HG02798 (cell line): ENCODE results near the gene RSKR.
A peak's percentile ranks its signal among the peaks of the same experiment; 100 is the strongest.
"Not testable (repeated sequence)": the region's sequence is repeated elsewhere in the genome, so short reads cannot be mapped to it uniquely, and the experiment has no call there.

Source experiments
- ATAC-seq: cut with Tn5 transposase; IDR thresholded peaks from one replicate; pipeline ENCODE4 v1.9.1; 2021; ENCODE audit warnings: mild to moderate bottlenecking; ENCODE audit not compliant: unreplicated experiment, poor library complexity

The RSKR gene

DNA sequence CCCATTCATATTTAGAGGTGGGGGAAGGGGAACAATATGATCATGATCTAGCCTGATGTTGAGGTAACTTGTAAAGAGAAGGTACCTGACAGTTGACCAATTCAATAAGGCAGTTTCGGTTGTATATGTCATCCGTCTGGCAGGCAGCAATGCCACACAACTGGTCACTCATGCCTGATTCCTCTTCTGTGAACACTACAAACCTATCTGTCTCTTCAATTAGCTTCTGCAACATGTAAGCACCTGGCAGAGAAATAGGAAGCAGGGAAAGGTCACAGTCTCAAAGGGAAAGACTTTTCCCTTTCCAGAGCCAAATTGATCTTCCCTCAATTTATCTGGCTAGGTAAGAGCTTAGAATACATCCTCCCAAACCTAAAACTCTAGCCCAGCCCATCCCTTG is 10.2 kb upstream of the RSKR start:
- ATAC-seq, result no peak

DNA sequence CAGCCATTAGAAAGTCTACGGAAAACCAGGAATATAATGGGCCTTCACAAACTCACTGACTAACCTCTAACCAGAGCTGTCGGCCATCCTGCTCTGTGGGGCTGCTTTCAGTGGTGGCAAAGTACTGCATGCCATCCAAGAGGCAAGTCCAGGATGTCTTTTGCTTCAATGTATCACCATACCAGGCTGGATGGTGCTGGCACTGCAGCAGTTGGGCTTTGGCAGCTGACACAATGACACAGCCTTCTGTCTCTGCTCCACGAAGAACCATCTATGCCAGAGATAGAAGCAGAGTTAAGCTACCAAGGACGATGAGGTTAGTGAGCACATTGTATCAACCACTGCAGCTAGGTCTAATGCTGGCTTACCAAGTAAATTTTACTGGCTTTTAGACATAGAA is 9.7 kb upstream of the RSKR start:
- ATAC-seq, result no peak

DNA sequence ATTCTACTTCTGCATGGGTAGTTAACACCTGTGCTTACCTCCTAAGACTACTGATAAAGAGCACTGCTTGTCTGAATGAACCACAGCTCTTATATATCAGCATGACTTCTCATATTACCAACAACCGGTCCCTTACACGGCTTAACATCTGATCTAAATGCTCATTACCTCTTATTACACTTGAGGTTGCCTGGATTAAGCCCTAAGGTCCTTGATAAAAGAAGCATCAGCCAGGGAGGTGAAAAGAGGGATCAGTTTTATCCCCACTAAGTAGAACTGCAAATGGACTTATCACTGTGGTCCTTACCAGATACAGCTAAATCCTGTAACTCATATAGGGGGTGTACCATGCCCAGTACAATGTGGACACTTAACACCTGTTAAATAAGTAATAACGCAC is 8.2 kb upstream of the RSKR start:
- no peak for ATAC-seq

DNA sequence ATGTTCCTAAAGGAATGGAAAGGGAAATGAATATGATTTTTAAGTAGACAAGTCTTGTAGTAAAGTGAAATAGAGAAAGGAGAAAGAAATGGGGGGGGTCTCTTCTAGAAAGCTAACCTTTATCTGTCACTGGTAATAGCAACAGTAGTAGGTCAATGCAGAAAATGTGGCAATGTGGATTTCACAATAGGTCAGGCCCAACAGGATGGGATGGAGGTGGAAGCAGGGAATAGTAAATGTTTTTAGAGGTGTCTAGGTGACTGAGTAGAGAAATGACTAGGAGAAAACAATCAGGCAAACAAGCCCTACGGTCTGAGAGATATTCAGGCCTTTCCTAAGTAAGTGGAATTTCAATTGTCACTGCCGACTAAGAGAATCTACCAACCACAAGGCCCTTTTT is 6.0 kb upstream of the RSKR start:
- ATAC-seq, result no peak

DNA sequence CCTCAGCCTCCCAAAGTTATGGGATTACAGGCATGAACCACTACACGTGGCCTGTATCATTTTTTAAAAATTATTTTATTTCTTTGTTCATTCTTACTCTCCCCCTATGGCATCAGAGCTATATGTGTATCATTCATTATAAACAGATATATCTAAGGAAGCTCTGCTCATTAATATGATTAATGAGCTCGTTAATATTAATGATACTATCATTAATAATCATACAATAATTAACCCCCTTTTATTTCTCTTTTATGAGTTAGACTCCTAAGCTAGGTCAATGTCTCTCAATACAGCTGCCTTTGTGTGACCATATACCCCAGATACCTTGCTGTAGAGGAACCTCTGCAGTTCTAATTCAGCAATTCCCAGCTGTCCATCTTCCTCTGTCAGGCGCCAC is 4.5 kb upstream of the RSKR start:
- no peak for ATAC-seq

DNA sequence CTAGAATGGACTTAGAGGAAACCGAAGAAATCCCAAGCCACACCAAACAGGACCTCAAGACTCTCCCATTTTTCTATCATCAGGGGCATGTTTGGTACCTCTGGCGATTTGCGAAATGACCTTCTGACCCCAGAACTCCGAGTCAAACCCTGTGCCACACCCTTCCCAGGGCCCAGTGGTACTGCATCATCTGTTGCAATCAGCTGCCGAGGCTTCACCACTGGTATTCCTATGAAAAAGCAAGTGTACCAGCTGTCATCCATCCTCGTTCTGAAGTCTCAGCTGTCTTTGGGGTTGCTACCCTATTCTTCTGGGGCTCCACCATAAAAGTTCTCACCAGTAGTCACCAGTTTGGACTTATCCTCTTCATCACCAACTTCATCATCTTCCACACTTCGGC is 2.3 kb upstream of the RSKR start:
- no peak for ATAC-seq

DNA sequence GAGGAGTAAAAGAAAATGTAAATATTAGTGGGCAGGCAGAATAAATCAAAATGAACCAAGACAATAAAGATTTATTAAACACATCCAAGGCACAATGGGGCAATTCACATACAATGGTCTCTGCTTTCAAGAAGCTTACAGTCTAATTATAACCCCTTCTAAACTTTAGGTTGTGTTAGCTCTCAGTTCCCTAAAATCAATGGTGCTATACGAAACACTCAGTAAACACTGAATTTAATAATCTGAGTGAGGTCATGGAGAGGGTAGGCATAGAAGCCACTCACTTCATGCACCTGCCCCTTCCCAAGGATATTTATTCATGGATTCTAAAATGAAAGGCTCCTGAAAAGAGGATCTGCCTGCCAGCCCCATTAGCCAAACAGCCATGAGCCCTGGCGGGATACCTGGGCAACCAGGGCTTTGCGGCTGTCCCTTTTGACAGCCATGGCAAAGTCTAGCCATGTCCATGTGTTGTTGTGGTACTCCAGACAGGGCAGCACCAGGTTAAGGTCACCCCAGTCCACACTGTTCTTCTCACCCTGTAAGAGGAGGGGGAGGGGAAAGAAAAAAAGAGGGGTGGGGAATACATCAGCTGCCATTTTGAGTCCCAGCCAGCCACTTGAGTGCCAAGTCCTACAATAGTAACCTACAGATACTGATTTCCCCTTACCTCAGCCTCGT is 1.4 kb upstream of the RSKR start:
- ATAC-seq, result no peak

DNA sequence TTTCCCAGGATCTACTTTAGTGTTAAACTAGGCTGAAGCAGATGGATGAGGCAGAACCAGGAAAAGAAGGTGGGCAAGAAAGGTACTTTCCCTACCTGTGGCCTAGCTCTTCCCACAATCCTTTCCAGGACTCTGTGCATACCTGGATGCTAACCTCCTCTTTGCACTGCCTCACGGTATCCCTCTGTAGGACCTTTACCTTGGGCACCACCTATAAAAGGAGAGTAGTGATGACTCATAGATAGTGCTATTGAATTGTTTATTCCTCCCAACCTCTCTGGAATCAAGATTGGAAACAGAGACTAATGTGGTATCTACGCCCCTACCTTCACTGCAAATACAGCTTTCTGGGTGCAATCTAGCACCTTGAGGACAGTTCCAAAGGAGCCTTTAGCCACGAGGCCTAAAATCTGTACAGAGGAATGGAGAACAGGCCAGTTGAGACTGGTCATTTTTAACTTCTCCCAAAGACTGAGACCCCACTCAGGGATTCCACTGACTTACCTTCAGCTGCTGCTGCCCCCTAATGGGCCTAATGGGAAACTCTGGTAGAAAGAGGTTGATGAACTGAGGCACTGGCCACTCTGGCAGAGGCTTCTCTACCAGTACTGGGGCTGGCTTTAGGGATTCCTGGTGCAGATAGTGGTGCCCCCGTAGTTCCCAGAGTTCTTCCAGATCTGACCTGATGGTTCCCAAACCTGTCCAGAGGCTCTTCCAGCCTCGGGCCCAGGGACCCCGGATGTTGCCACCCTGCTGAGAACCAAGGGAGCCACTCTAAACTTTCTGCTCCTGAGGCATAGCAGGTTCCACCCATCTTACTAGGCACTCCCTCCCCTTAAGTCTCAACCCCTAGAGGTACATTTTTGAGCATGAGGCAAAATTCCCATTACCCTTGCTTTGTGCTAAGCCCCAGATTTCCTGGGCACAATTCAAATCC is 781 bp downstream of the RSKR start:
- ATAC-seq, result no peak

DNA sequence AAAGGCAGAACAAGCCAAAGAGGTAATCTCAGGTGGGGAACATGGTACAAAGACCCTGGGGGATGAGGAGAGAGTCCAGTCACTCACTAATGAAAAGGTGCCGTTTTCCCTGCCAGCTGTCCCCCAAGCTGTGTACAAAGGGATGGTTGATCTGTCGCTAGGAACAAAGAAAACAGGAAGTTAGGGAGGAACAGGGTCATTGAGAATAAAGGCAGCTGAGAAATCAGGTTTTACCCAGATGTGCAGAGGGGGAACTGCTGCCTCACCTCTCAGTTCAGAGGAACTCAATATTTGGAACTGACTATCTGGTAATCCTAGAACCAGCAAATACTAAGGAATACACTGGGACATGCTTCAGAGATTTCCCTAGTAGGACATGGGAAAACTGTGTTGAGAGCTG is 1.5 kb downstream of the RSKR start:
- no peak for ATAC-seq

DNA sequence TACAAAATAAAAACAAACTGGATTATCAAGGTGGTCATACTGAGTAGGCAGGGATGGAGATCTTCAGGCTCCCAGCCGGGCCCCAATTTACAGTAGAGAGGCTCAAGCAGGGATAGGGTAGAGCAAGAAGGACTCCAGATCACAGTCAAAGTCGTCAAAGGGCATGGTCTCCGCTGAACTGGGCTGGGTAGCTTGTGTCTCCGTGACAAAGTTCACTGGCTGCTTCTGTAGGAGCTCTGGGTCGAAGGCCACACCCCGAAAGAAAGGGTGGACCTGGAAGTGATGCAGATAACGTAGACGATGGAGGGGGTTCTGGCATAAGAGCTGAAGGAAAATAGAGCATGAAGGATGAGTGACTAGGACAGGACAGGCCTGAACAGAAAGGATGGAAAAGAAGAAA is 3.6 kb downstream of the RSKR start:
- ATAC-seq, result no peak

DNA sequence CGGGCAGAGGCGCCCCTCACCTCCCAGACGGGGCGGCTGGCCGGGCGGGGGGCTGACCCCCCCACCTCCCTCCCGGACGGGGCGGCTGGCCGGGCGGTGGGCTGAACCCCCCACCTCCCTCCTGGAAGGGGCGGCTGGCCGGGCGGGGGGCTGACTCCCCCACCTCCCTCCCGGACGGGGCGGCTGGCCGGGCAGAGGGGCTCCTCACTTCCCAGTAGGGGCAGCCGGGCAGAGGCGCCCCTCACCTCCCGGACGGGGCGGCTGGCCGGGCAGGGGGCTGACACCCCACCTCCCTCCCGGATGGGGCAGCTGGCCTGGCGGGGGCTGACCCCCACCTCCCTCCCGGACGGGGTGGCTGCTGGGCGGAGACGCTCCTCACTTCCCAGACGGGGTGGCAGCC is 10.0 kb downstream of the RSKR start:
- ATAC-seq, result not testable (repeated sequence)

DNA sequence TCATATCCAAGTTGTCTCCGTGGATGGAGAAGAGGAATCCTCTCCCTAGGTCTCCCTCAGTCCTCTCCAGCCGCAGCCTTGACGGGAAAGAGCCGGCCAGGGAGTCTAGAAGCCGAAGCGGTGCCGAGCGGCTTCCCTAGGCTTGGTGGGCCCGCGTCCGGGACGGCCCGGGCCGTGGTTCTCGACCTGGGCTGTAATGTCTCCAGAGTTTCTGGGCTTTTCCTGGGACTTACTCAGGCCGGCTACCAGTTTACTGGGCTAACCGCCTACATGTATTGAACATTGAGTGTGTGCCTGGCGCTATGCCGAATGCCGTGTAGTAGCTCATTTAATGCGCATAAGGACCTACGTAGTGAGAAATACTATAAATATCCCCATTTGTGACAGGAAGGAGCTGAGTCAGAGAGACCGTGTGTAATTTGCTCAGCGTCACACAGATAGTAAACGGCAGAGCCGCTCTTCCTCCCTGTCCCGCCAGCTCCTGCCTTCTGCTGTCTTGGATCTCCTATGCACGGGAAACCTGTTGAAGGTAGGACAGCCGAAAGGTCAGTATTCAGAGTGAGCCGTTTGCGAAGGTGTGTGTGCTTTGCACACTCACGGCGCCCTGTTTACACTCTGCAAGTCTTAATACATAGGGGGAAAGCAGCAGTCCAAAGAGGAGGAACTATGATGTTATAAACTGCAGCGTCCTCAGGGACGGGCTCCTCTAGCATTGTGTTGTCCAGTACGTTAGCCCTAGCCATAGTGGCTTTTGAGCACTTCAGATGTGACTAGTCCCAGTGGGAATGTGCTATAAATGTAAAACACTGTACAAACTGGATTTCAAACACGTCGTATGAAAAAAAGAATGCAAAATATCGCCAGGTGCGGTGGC is 14.4 kb downstream of the RSKR start:
- ATAC-seq, result peak; percentile 42

DNA sequence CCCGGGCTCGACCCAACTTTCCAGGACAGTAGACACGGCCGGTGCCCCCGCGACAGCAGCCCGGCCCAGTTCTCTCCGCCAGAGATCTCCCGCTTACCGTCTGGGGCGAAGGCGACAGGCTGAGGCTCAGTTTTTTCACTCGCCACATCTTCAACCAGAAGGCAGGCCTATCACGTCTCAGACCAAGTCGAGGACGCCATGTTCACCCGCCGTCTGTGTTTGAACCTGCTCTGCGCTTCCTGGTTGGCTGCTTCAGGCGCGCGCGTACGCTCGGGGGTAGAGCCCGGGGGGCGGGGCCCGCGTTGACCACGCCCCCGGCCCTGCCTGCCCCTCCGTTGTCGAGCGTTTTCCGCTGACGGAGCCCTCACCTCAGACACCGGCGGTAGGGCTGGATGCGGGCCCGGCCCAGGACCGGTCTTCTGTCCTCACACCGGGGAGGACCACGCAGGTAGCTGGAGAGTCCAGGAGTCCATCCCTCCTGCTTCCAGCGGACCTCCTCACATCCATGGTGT is 15.1 kb downstream of the RSKR start, which contains the start of gene SPAG5:
TSS of gene SPAG5 (minus strand) at position 227 of the 512 bp plus-strand sequence. CDS start at position 148, 79 bp downstream.
- peak; percentile 85 for ATAC-seq

DNA sequence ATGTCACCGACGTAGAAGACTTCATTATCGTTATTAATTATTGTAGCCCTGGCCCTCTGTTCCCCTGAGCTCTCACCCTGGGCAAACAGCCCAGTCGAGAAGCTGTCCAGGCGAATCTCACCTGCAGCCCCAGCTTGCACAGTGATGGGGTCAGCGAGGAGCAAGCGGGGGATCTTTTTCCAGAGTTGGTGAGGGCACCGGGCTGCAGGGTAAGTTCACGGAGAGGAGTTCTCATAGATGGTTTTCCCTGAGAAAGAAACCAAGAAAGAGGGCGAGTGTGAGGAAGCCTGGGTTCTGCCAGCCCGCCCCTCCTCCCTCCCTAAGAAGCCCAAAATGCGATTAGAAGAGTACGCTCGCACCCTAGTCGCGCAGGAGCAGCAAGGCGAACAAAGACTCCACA is 15.6 kb downstream of the RSKR start:
- no peak for ATAC-seq

DNA sequence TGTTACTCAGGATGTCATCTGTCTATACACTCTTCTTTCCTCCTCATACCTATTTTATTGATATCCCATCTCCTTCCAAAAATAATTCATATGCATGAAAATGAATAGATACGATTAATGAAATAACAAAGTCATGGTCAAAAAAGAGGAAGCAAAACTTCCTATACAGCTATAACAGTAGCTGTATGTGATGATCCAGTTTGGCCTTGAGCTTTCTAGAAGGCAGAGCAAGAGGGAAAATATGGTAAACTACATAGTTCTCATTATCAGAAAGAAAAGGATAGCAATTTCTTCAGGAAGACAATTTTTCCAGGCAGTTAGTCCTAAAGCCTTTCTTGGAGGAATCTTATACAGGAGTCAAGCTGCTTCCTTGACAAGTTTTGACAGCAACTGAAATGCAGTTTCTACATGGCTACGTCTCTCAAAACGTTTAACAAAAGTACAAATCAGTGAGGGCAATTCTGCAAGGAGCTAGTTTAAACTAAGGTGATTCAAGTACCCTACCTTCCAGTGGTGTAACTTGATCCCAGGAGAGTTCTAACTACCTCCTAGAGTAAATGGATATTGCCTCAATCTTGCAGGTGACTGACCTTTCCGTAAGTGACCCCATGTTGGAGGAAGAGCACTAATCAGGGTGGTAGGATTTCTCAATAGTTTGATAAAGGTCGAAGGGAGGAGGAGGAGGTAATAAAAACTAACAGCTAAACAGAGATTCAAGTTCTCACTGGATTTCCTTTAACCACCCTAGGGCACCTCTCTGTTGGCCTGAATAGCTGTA is 16.2 kb downstream of the RSKR start:
- ATAC-seq, result no peak

DNA sequence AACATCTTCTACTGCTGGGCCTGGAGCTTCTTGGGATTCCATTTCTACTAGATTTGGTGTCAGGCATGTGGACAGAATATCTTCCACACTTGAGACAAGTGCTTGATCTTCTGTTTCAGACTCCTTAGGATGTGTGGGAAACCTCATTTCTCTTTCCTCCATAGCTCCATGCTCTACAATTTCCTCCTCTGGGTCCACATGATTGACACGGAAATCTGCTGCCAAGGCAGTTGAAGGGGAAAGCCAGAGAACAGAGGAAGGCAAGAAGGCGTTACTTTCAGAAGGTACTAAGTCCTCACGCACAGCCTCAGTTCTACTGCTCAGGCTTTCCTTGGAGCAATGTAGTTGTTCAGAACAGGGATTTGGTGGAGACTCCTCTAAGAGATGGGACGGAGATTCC is 21.7 kb downstream of the RSKR start:
- ATAC-seq, result no peak

DNA sequence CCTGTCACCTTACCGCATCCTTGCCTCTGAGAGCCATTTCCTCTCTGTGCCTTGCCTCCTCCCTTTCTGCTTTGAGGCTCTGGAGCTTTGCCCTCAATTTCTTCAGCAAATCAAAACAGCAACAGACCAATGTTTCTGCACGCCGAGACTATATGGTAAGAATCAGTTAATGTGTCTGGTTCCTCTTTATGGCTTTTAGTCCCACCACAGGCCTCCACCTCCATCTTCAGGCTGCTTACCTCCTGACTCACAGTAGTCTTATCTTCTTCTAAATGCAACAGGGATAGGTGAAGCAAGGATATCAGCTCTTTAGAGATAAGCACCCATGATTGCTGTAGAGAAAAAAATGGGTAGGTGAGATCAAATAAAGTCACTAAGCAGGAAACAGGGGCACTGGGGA is 28.1 kb downstream of the RSKR start:
- ATAC-seq, result no peak

DNA sequence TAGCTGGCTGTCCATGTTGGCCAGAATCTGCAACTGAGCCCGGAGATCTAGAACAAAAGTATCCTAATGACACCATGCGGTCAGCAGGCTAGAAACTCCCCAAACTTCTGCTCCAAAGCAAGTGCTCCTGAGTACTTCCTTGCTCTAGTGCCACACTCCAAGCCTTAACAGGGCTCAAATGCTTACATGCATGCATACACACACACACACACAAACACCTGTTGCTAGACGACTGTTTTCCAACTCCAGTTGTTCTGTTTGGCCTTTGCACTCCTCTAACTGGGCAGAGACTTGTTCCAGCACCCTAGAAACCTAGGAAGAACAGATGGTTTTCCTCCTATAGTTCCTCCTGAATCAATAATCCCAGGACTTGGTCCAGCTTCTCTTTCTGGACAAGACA is 29.6 kb downstream of the RSKR start:
- ATAC-seq, result no peak

DNA sequence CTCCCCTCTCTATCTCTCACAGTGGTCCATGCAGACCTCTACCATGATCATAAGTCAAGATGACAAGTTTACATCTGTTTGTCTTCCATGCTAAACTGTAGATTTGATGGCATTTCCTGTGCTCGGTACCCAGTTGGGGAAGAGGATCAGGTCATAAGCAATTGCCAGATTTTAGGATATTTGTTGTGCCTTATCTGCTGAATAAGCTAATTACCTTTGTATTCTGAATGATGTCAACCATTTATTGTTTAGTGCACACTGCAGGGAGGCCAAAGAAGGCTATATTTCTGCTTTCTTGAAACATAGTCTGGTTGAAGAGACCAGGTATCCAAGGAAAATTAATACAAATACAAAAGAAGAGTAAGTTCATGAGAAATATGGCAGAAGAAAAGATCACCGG is 31.5 kb downstream of the RSKR start:
- ATAC-seq, result no peak

DNA sequence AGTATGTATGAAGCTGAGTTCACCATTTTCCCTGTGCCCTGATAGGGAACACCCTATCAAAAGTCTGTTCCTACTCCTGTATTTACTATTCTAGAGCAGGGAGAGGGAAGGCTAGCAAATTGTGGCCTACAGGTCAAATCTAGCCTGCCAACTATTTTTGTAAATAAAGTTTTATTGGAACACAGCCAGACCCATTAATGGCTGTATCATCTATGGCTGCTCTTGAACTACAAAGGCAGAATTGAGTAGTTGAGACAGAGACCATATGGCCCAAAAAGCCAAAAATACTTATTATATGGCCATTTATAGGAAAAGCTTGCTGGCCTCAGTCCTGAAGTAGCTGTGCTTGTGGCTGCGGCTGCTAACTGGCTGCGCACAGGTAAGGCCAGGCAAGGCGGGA is 33.0 kb downstream of the RSKR start:
- ATAC-seq, result no peak
